K562 (cell line): ENCODE measurements around the gene HOXC5. TPM values are rescaled to one million over a fixed set of nuclear protein-coding genes. Genes with fewer than 3 reads are reported as not detected.

Source experiments
- MEF2A ChIP-seq: IDR thresholded peaks from 2 replicates; pipeline ENCODE4 v1.6.1; 2011; ENCODE audit warnings: low read depth, mild to moderate bottlenecking, low read length, moderate library complexity; ENCODE audit not compliant: control insufficient read depth
- SMARCA5 ChIP-seq: fragments of 450-650 bp; IDR thresholded peaks from 2 replicates; pipeline ENCODE4 v1.6.1; 2016
- TOE1 ChIP-seq, 2 experiments: fragments of 450-650 bp in 1 of 2; sonication (generic) in 1 of 2; formaldehyde crosslinking in 1 of 2; IDR thresholded peaks; 2 replicates each; pipeline versions ENCODE4 v1.7.1 to v1.8.0; 2016 to 2022; ENCODE audit warnings: borderline replicate concordance in 2 of 2, mild to moderate bottlenecking in 2 of 2, antibody characterized with exemption in 1 of 2, inconsistent platforms in 1 of 2, low read depth in 1 of 2, missing genetic modification reagents in 1 of 2, moderate library complexity in 1 of 2
- ZNF23 ChIP-seq: fragments of 250-450 bp; sonication (Bioruptor Pico); IDR thresholded peaks from 2 replicates; pipeline ENCODE4 v1.4.0; 2020; ENCODE audit warnings: mild to moderate bottlenecking
- polyA plus RNA-seq, 8 experiments: library from polyadenylated mRNA; depleted of rRNA in 4 of 8; stranded (reverse) in 5 of 8; unstranded in 3 of 8; fragments of >200 nt; fragmentation: Nextera tagmentation in 2 of 8; fragmentation: Illumina TruSeq in 1 of 8; extraction: Ambion mirVana in 2 of 8; extraction: Trizol in 1 of 8; gene quantifications; 2 replicates each; pipeline versions ENCODE4 v1.2.1 to v1.2.3, GENCODE V29; 2011 to 2014; ENCODE audit warnings: inconsistent platforms in 1 of 8, missing spikeins in 1 of 8
- total RNA-seq, 7 experiments: library from RNA; depleted of rRNA in 6 of 7; stranded (reverse); fragments of >200 nt in 6 of 7; fragmentation: Illumina TruSeq in 2 of 7; extraction: Trizol in 2 of 7; gene quantifications; 2 replicates each; pipeline versions ENCODE4 v1.2.1 to v1.2.3, GENCODE V29; 2011 to 2021; ENCODE audit warnings: low replicate concordance in 1 of 7
- TF ChIP-seq, protein P1 (sequence below), 2 experiments: fragments of 450-650 bp in 1 of 2; IDR thresholded peaks; 2 replicates each; pipeline ENCODE4 v1.6.1; 2011 to 2017; ENCODE audit warnings: low read depth in 2 of 2, antibody characterized with exemption in 1 of 2, borderline replicate concordance in 1 of 2, low read length in 1 of 2, mild to moderate bottlenecking in 1 of 2, mixed read lengths in 1 of 2; ENCODE audit not compliant: control insufficient read depth in 1 of 2

HOXC5 gene
- total and polyA plus RNA-seq, 9 of the 15 experiments (the other 6 are each of a cell fraction or from before 2014, with no cell fraction given), result 0.10 to 0.44 (median 0.18) TPM; not detected in 4

DNA sequence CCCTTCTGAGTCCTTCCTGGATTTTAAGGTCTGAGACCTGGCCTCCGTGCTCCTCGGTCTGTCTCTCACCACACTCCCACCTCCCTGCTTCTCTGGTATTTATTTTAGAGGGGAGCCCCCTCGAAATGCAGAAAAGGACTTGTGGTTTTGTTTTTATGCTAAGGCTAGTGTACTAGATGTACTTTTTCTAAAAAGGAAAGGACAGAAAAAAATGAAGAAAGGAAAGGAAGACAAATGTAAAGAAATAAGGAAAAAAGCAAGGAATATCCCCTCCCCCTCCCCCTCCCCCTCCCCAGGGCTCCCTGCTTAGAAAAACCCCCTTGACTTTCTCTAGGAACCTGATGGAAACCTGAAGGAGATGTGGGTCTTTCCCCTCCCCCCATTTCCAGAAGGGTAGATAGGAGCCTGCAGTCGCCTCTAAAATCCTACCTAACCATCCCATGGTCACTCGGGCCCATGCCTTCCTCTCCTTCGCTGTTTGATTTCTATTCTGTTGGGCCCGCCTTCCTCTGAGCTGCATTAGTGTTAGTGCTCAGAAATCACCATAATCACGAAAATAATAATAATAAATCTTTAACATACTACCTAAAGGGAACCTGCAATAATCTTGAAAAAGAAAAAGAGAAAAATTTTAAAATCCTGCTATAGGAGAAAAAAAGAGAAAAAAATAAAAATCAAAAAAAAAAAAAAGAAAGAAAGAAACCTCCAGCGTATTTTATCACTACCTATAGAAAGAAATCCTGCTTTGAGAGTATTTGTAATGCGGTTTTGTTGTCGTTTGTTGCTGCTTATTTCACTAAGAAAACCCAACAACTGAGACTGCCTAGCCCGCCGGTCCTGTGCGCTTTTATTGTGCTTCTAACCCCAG lies 21.0 kb upstream of the HOXC5 start (continued):
- TF ChIP-seq, protein P1, sequence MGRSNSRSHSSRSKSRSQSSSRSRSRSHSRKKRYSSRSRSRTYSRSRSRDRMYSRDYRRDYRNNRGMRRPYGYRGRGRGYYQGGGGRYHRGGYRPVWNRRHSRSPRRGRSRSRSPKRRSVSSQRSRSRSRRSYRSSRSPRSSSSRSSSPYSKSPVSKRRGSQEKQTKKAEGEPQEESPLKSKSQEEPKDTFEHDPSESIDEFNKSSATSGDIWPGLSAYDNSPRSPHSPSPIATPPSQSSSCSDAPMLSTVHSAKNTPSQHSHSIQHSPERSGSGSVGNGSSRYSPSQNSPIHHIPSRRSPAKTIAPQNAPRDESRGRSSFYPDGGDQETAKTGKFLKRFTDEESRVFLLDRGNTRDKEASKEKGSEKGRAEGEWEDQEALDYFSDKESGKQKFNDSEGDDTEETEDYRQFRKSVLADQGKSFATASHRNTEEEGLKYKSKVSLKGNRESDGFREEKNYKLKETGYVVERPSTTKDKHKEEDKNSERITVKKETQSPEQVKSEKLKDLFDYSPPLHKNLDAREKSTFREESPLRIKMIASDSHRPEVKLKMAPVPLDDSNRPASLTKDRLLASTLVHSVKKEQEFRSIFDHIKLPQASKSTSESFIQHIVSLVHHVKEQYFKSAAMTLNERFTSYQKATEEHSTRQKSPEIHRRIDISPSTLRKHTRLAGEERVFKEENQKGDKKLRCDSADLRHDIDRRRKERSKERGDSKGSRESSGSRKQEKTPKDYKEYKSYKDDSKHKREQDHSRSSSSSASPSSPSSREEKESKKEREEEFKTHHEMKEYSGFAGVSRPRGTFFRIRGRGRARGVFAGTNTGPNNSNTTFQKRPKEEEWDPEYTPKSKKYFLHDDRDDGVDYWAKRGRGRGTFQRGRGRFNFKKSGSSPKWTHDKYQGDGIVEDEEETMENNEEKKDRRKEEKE (IDR thresholded peaks at IDR 0.05; ENCODE audit: borderline replicate concordance in 1 of 2, control insufficient read depth in 1 of 2, low read depth in 2 of 2, low read length in 1 of 2), result no peak
- no peak for TF ChIP-seq TOE1 (IDR thresholded peaks at IDR 0.05; ENCODE audit: borderline replicate concordance)
- TF ChIP-seq TOE1 (CRISPR knock-in tag; IDR thresholded peaks at IDR 0.05; ENCODE audit: borderline replicate concordance, low read depth), result no peak
- no peak for TF ChIP-seq SMARCA5
- TF ChIP-seq ZNF23 (CRISPR knock-in tag), result no peak
- TF ChIP-seq MEF2A, result no peak
